ENCODE results near the gene NADK.
"Not testable (repeated sequence)": the region's sequence is repeated elsewhere in the genome, so short reads cannot be mapped to it uniquely, and the experiment has no call there.

NADK gene

DNA sequence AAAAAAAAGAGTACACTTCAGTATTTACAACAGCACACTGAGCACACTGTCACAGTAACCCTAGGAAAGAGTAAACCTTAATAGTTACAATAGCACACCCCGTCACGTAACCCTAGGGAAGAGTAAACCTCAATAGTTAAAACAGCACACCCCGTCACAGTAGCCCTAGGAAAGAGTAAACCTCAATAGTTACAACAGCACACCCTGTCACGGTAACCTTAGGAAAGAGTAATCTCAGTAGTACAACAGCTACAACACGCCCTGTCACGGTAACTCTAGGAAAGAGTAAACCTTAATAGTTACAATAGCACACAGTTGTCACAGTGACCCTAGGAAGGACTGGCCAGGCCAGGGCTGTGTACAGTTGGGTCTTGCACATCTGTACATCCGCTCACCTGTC, 57.1 kb downstream of the NADK start:
- Histone ChIP-seq H3K4me3 (ENCODE audit: low read depth, low read length) (no peak overlapping the region), H3K27me3 (replicated peaks) (no peaks in the 10 kb centered on the region), H3K36me3 (replicated peaks) (peaks cover 25% of the 10 kb centered on the region), H3K27ac (no peak overlapping the region)
- TF ChIP-seq, protein P1, sequence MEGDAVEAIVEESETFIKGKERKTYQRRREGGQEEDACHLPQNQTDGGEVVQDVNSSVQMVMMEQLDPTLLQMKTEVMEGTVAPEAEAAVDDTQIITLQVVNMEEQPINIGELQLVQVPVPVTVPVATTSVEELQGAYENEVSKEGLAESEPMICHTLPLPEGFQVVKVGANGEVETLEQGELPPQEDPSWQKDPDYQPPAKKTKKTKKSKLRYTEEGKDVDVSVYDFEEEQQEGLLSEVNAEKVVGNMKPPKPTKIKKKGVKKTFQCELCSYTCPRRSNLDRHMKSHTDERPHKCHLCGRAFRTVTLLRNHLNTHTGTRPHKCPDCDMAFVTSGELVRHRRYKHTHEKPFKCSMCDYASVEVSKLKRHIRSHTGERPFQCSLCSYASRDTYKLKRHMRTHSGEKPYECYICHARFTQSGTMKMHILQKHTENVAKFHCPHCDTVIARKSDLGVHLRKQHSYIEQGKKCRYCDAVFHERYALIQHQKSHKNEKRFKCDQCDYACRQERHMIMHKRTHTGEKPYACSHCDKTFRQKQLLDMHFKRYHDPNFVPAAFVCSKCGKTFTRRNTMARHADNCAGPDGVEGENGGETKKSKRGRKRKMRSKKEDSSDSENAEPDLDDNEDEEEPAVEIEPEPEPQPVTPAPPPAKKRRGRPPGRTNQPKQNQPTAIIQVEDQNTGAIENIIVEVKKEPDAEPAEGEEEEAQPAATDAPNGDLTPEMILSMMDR (IDR thresholded peaks at IDR 0.05; ENCODE audit: low read depth, low read length, missing control alignments) = no peak
- in situ Hi-C loops (cut with HindIII; ENCODE audit: low pct_ligation_motif_present, low sequenced_read_pairs) = no loop called here
- DNase-seq = no peak

DNA sequence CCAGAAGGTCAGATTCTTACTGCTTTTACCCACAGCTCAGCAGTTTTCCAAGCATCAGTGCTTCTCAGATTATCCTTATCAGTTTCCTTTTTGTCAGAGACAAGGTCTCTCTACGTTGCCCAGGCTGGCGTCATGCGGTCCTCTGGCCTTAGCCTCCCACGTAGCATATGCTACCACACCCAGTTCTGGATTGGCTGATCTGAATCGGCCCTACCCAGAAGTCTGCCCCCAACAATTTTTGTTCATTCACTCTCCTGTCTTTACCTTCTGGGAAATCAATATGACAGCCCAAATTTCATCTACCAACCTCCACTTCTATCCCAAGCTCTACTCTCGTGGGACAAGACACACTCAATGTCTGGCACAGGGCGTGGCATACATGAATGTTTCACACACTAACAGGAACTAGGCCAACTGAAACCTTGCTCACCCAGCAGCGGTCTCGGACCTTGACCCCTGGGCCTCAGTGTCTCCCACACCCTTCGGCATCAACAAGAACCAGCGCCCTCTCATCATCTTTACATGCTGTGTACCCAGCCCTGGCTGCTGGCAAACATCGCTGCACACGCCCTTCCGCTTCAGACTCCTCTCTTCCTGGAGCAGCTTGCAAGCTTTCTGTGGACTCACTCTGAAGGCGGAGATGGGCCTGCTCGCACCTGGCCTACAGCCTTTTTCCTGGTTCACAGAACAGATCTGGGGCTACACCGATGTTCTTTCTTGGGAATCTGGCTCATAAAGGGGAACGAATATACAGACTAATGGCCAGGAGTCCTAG, 63.0 kb downstream of the NADK start:
- in situ Hi-C loops (cut with HindIII; ENCODE audit: low pct_ligation_motif_present, low sequenced_read_pairs); H3K27ac ChIP-seq; H3K27me3 ChIP-seq (replicated peaks); H3K4me3 ChIP-seq (ENCODE audit: low read depth, low read length); DNase-seq: not testable (repeated sequence)
- H3K36me3 ChIP-seq (replicated peaks) = peaks cover 23% of the 10 kb centered on the region

DNA sequence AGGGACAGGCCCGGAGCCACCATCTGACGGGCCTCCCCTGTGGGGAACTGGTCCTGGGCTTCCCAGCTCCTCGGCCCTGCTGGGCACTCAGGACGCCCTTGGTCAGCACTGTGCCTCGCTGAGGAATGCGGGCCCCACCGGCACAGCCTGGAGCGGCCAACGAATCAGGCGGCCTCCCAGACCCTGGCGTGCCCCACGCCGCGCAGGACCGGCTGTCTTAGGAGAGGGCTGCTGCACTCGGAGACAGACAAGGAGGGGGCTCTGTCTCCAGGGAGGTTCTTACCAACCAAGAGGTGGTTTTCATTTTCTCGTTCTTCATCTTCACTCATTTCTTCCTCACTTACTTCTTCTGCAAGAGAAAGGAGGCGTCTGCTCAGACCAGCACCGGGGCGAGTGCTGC, 70.4 kb downstream of the NADK start:
- H3K27ac ChIP-seq; in situ Hi-C loops (cut with HindIII; ENCODE audit: low pct_ligation_motif_present, low sequenced_read_pairs); H3K36me3 ChIP-seq (replicated peaks); DNase-seq; H3K4me3 ChIP-seq (ENCODE audit: low read depth, low read length); H3K27me3 ChIP-seq (replicated peaks): not testable (repeated sequence)

DNA sequence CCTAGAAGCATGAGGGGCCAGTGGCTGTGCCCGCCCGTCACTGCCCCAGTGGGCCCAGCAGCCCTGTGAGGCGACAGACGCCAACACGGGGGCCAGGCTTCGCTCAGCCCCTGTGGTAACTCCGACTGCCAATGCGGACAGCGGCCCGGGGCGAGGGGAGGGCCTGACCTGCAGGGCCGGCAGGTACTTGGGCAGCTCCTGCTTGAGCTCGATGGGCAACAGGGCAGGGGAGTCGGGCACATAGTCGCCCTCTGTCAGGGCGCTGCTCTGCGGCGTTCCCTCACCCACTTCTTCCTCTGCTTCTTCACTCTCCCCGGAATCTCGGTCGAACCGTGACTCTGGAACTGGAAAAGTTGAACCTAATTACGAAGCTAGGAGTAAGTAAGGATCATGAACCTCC, 71.0 kb downstream of the NADK start:
- in situ Hi-C loops (cut with HindIII; ENCODE audit: low pct_ligation_motif_present, low sequenced_read_pairs); DNase-seq; H3K36me3 ChIP-seq (replicated peaks); H3K27ac ChIP-seq; H3K27me3 ChIP-seq (replicated peaks); H3K4me3 ChIP-seq (ENCODE audit: low read depth, low read length): not testable (repeated sequence)

DNA sequence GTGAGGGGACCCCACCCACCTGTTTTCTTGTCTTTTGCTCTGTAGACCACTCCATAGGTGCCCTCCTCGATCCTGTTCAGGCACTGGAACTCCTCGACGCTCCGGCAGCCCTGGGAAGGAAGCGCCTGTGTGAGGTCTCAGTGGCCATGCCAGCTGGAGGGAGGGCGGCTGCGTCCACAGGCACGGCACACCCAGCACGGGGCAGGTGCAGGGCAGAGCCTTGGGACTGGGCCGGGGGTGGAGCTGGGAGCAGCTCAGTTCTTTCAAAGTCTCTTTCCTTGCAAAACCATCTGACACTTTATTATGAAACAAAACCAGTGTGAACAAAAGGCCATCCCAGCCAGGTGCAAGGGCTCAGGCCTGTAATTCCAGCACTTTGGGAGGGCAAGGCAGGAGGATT, 72.6 kb downstream of the NADK start:
- H3K27ac ChIP-seq; H3K4me3 ChIP-seq (ENCODE audit: low read depth, low read length); in situ Hi-C loops (cut with HindIII; ENCODE audit: low pct_ligation_motif_present, low sequenced_read_pairs); H3K36me3 ChIP-seq (replicated peaks); H3K27me3 ChIP-seq (replicated peaks); DNase-seq: not testable (repeated sequence)

DNA sequence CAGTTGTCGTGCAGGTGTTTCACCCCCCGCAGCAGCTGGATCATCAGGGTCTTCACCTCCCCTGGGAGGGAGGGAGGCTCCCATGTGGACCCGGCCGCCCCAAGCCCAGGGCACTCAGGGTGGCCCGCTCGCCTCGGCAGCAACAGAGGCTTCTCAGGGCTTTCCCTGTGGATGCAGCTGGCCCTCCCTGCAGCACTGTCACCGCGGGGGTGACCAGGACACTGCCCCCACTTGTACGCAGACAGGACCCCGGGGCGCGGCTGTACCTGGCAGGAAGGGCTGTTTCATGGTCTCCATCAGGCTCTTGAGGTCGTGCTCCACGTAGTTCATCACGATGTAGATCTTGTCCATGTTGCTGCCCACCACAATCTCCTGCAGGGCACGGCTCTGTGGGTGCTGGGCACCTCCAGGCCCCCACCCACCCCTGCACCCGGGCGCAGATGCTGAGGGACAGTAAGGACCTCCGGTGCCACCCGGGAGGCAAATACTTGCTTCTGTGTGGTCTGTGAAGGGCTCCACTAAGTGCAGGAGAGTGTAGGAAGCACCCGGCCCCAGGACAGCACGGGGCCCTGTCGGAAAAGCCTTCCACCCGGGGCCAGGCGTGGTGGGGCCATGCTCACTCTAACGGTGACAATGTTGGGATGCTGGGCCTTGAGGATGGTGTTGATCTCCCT, 73.8 kb downstream of the NADK start:
- H3K27ac ChIP-seq; H3K27me3 ChIP-seq (replicated peaks); DNase-seq; H3K4me3 ChIP-seq (ENCODE audit: low read depth, low read length); in situ Hi-C loops (cut with HindIII; ENCODE audit: low pct_ligation_motif_present, low sequenced_read_pairs); H3K36me3 ChIP-seq (replicated peaks): not testable (repeated sequence)

DNA sequence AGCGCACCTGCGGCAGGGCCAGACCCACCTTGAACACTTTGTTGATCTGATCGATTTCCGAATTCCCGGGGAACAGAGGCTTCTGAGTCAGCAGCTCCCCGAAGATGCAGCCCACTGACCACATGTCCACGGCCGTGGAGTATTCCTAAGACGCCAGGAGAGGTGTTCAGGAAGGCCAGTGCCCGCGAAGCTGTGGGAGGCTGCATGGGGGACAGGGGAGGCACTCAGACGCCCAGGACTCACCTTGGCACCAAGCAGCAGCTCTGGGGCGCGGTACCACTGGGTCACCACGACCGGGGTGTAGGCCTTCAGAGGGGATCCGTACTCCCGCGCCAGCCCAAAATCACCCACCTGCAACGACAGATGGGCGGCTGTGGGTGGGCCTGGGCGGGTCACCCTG, 74.5 kb downstream of the NADK start:
- H3K36me3 ChIP-seq (replicated peaks) = no peaks in the 10 kb centered on the region
- TF ChIP-seq, protein P1 (IDR thresholded peaks at IDR 0.05; ENCODE audit: low read depth, low read length, missing control alignments) = no peak
- DNase-seq = no peak
- no peaks in the 10 kb centered on the region for H3K27me3 ChIP-seq (replicated peaks)
- H3K27ac ChIP-seq = no peak overlapping the region
- H3K4me3 ChIP-seq (ENCODE audit: low read depth, low read length) = no peak overlapping the region
- in situ Hi-C loops (cut with HindIII; ENCODE audit: low pct_ligation_motif_present, low sequenced_read_pairs) = no loop called here

DNA sequence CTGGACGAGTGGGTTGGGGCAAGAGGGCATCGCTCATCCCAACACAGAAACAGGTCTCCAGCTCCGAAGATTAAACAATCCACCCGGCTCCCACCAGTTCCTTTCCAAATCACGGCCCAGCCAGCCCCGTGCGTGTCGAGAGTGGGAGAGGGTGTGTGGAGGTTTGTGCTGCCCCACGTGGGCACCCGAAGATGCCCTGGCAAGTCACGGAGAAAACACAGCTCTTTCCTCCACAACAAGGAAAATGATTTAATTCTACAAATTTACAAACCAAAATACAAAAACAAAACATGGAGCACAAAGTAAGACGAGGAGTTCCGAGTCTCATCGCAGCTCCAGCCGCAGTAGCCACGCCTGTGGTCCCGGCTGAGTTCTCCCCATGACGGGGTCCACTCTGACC, 75.8 kb downstream of the NADK start:
- H3K27me3 ChIP-seq (replicated peaks); H3K4me3 ChIP-seq (ENCODE audit: low read depth, low read length); in situ Hi-C loops (cut with HindIII; ENCODE audit: low pct_ligation_motif_present, low sequenced_read_pairs); DNase-seq; H3K36me3 ChIP-seq (replicated peaks); H3K27ac ChIP-seq: not testable (repeated sequence)

Data from brain microvascular endothelial cell (primary cell).